C4-2B (cell line): Measurements from ENCODE around the gene GRK5.

Experiments used
- CTCF ChIP-seq: fragments of 450-650 bp; conservative IDR thresholded peaks from 2 replicates; pipeline ENCODE4 v1.5.1; 2017; ENCODE audit warnings: mild to moderate bottlenecking
- ZFX ChIP-seq: fragments of 450-650 bp; IDR thresholded peaks from 2 replicates; pipeline ENCODE4 v1.6.1; 2017

- TF ChIP-seq CTCF (no peak), ZFX (no peak)
Measured at GRCh38 chr10:119442758-119443060, 235.3 kb downstream of the GRK5 start.
